ENCODE results near the gene ABCA1.
A peak's percentile ranks its signal among the peaks of the same experiment; 100 is the strongest.
"Not testable (repeated sequence)": the region's sequence is repeated elsewhere in the genome, so short reads cannot be mapped to it uniquely, and the experiment has no call there.

Gene ABCA1

GRCh38 chr9:104778802-104779201, 149.2 kb downstream of the ABCA1 start:
- no peak overlapping the region for H3K27ac Mint-ChIP-seq

GRCh38 chr9:104776797-104777196, 151.2 kb downstream of the ABCA1 start:
- H3K9me3 Mint-ChIP-seq (ENCODE audit: low read depth) = no peaks in the 10 kb centered on the region
- H3K4me1 Mint-ChIP-seq (ENCODE audit: low read depth) = no peaks in the 10 kb centered on the region
- no peak overlapping the region for H3K4me3 Mint-ChIP-seq
- no peaks in the 10 kb centered on the region for H3K36me3 Mint-ChIP-seq
- H3K27ac Mint-ChIP-seq = no peak overlapping the region
- H3K27me3 Mint-ChIP-seq = no peaks in the 10 kb centered on the region

More at GRCh38 chr9:104778802-104779201, 149.2 kb downstream of the ABCA1 start:
- Mint-ChIP-seq H3K27me3 (no peaks in the 10 kb centered on the region), H3K4me3 (no peak overlapping the region), H3K4me1 (ENCODE audit: low read depth) (no peaks in the 10 kb centered on the region), H3K9me3 (ENCODE audit: low read depth) (no peaks in the 10 kb centered on the region), H3K36me3 (peaks cover 2% of the 10 kb centered on the region)

GRCh38 chr9:104775976-104776375, 152.0 kb downstream of the ABCA1 start:
- Mint-ChIP-seq H3K9me3 (ENCODE audit: low read depth) (no peaks in the 10 kb centered on the region), H3K4me3 (no peak overlapping the region), H3K36me3 (no peaks in the 10 kb centered on the region), H3K4me1 (ENCODE audit: low read depth) (no peaks in the 10 kb centered on the region), H3K27ac (no peak overlapping the region), H3K27me3 (no peaks in the 10 kb centered on the region)

GRCh38 chr9:104775574-104775936, 152.4 kb downstream of the ABCA1 start:
- Mint-ChIP-seq H3K9me3 (ENCODE audit: low read depth) (no peaks in the 10 kb centered on the region), H3K4me1 (ENCODE audit: low read depth) (no peaks in the 10 kb centered on the region), H3K36me3 (no peaks in the 10 kb centered on the region), H3K4me3 (no peak overlapping the region), H3K27me3 (no peaks in the 10 kb centered on the region), H3K27ac (no peak overlapping the region)

GRCh38 chr9:104774831-104775573, 153.0 kb downstream of the ABCA1 start:
- no peaks in the 10 kb centered on the region for H3K27me3 Mint-ChIP-seq
- no peak overlapping the region for H3K27ac Mint-ChIP-seq
- H3K36me3 Mint-ChIP-seq = no peaks in the 10 kb centered on the region
- H3K9me3 Mint-ChIP-seq (ENCODE audit: low read depth) = no peaks in the 10 kb centered on the region
- H3K4me1 Mint-ChIP-seq (ENCODE audit: low read depth) = no peaks in the 10 kb centered on the region
- H3K4me3 Mint-ChIP-seq = no peak overlapping the region

GRCh38 chr9:104774132-104774531, 153.8 kb downstream of the ABCA1 start:
- Mint-ChIP-seq H3K4me3 (no peak overlapping the region), H3K27me3 (no peaks in the 10 kb centered on the region), H3K27ac (no peak overlapping the region), H3K36me3 (no peaks in the 10 kb centered on the region), H3K9me3 (ENCODE audit: low read depth) (no peaks in the 10 kb centered on the region), H3K4me1 (ENCODE audit: low read depth) (no peaks in the 10 kb centered on the region)

- no peak overlapping the region for H3K4me3 Mint-ChIP-seq
- H3K36me3 Mint-ChIP-seq = no peaks in the 10 kb centered on the region
- H3K9me3 Mint-ChIP-seq (ENCODE audit: low read depth) = no peaks in the 10 kb centered on the region
- no peaks in the 10 kb centered on the region for H3K27me3 Mint-ChIP-seq
- no peaks in the 10 kb centered on the region for H3K4me1 Mint-ChIP-seq (ENCODE audit: low read depth)
- no peak overlapping the region for H3K27ac Mint-ChIP-seq
Observed at GRCh38 chr9:104772714-104773510, 155.0 kb downstream of the ABCA1 start.

GRCh38 chr9:104769655-104770054, 158.3 kb downstream of the ABCA1 start:
- Mint-ChIP-seq H3K9me3 (ENCODE audit: low read depth) (no peaks in the 10 kb centered on the region), H3K27me3 (no peaks in the 10 kb centered on the region), H3K4me3 (no peak overlapping the region), H3K36me3 (no peaks in the 10 kb centered on the region), H3K27ac (no peak overlapping the region), H3K4me1 (ENCODE audit: low read depth) (no peaks in the 10 kb centered on the region)

GRCh38 chr9:104769029-104769428, 158.9 kb downstream of the ABCA1 start:
- H3K36me3 Mint-ChIP-seq; H3K27me3 Mint-ChIP-seq; H3K4me3 Mint-ChIP-seq; H3K9me3 Mint-ChIP-seq (ENCODE audit: low read depth); H3K4me1 Mint-ChIP-seq (ENCODE audit: low read depth); H3K27ac Mint-ChIP-seq: not testable (repeated sequence)

GRCh38 chr9:104767507-104767906, 160.4 kb downstream of the ABCA1 start:
- no peak overlapping the region for H3K4me3 Mint-ChIP-seq
- no peaks in the 10 kb centered on the region for H3K9me3 Mint-ChIP-seq (ENCODE audit: low read depth)
- H3K27ac Mint-ChIP-seq = no peak overlapping the region
- H3K4me1 Mint-ChIP-seq (ENCODE audit: low read depth) = peaks cover 3% of the 10 kb centered on the region
- no peaks in the 10 kb centered on the region for H3K27me3 Mint-ChIP-seq
- no peaks in the 10 kb centered on the region for H3K36me3 Mint-ChIP-seq

- Mint-ChIP-seq H3K9me3 (ENCODE audit: low read depth) (no peaks in the 10 kb centered on the region), H3K4me3 (no peak overlapping the region), H3K27ac (no peak overlapping the region), H3K27me3 (no peaks in the 10 kb centered on the region), H3K36me3 (no peaks in the 10 kb centered on the region), H3K4me1 (ENCODE audit: low read depth) (peaks cover 3% of the 10 kb centered on the region)
Observed at GRCh38 chr9:104766025-104766424, 161.9 kb downstream of the ABCA1 start.

- H3K36me3 Mint-ChIP-seq = no peaks in the 10 kb centered on the region
- peak overlapping the region; percentile 95 for H3K4me3 Mint-ChIP-seq
- no peaks in the 10 kb centered on the region for H3K9me3 Mint-ChIP-seq (ENCODE audit: low read depth)
- H3K27me3 Mint-ChIP-seq = no peaks in the 10 kb centered on the region
- H3K4me1 Mint-ChIP-seq (ENCODE audit: low read depth) = peaks cover 3% of the 10 kb centered on the region
- no peak overlapping the region for H3K27ac Mint-ChIP-seq
Observed at GRCh38 chr9:104765138-104765537, 162.8 kb downstream of the ABCA1 start.

GRCh38 chr9:104758974-104759373, 169.0 kb downstream of the ABCA1 start:
- H3K4me1 Mint-ChIP-seq (ENCODE audit: low read depth) = peaks cover 3% of the 10 kb centered on the region
- H3K36me3 Mint-ChIP-seq = peaks cover 3% of the 10 kb centered on the region
- H3K27ac Mint-ChIP-seq = no peak overlapping the region
- no peak overlapping the region for H3K4me3 Mint-ChIP-seq
- H3K27me3 Mint-ChIP-seq = no peaks in the 10 kb centered on the region
- H3K9me3 Mint-ChIP-seq (ENCODE audit: low read depth) = no peaks in the 10 kb centered on the region

GRCh38 chr9:104750185-104750767, 177.7 kb downstream of the ABCA1 start:
- Mint-ChIP-seq H3K4me3 (no peak overlapping the region), H3K27me3 (no peaks in the 10 kb centered on the region), H3K4me1 (ENCODE audit: low read depth) (peaks cover 17% of the 10 kb centered on the region), H3K27ac (no peak overlapping the region), H3K9me3 (ENCODE audit: low read depth) (no peaks in the 10 kb centered on the region), H3K36me3 (peaks cover 8% of the 10 kb centered on the region)

- Mint-ChIP-seq H3K27ac (peak overlapping the region; percentile 92), H3K9me3 (ENCODE audit: low read depth) (no peaks in the 10 kb centered on the region), H3K27me3 (no peaks in the 10 kb centered on the region), H3K36me3 (peaks cover 5% of the 10 kb centered on the region), H3K4me3 (peak overlapping the region; percentile 99), H3K4me1 (ENCODE audit: low read depth) (peaks cover 17% of the 10 kb centered on the region)
Observed at GRCh38 chr9:104748359-104749031, 179.5 kb downstream of the ABCA1 start.

Data from activated naive CD8-positive, alpha-beta T cell (primary cell).